IMR-90 (cell line): ENCODE data around the gene FSIP1. TPM values are rescaled to one million over a fixed set of nuclear protein-coding genes. Genes with fewer than 3 reads are reported as not detected.
A peak's percentile ranks its signal among the peaks of the same experiment; 100 is the strongest.

ENCODE experiments used
- ATAC-seq: fragments of 200-7000 bp; cut with Tn5 transposase; 2 replicates; pipeline ENCODE4 v1.9.1; 2020; ENCODE audit warnings: low read depth, mild to moderate bottlenecking, moderate library complexity
- BruUV-seq: library from RNA; stranded (reverse); fragments of 400-500 nt; replicated peaks from 2 replicates; lab custom pipeline; 2021; lab: Mats Ljungman, UMichigan
- CTCF ChIA-PET: fragments of 300-600 bp; formaldehyde crosslinking; extraction: SDS; loops from one replicate; lab custom pipeline; 2021; ENCODE audit warnings: antibody characterized with exemption; lab: Yijun Ruan, JAX
- POLR2A ChIA-PET: fragments of 300-600 bp; sonication (Branson Sonifier 250); formaldehyde crosslinking; loops from one replicate; lab custom pipeline; 2022; ENCODE audit warnings: antibody characterized with exemption; ENCODE audit not compliant: unreplicated experiment; lab: Charles Lee
- DNase-seq: peaks from one replicate; pipeline ENCODE4 v3.0.0; 2013
- H2AFZ ChIP-seq: replicated peaks from 2 replicates; pipeline ENCODE3; 2013; ENCODE audit warnings: low read length, mild to moderate bottlenecking; ENCODE audit not compliant: poor library complexity
- H2AK5ac ChIP-seq: 2 replicates; pipeline ENCODE4 v1.6.1; 2013; ENCODE audit warnings: low read depth, low read length, inconsistent platforms
- H2AK9ac ChIP-seq: replicated peaks from 2 replicates; pipeline ENCODE3; 2013; ENCODE audit warnings: mild to moderate bottlenecking, low read depth, low read length, moderate library complexity; ENCODE audit not compliant: poor library complexity
- H2BK120ac ChIP-seq: 2 replicates; pipeline ENCODE4 v1.6.1; 2013; ENCODE audit warnings: low read depth, low read length, inconsistent platforms
- H2BK15ac ChIP-seq: 3 replicates; pipeline ENCODE4 v1.6.1; 2013; ENCODE audit warnings: low read depth, low read length, inconsistent platforms
- H2BK20ac ChIP-seq: 2 replicates; pipeline ENCODE4 v1.6.1; 2013; ENCODE audit warnings: low read depth, mild to moderate bottlenecking, inconsistent platforms, low read length, moderate library complexity
- H2BK5ac ChIP-seq: 2 replicates; pipeline ENCODE4 v1.6.1; 2013; ENCODE audit warnings: mild to moderate bottlenecking, low read depth, low read length, inconsistent platforms; ENCODE audit not compliant: poor library complexity, severe bottlenecking
- H3K14ac ChIP-seq: replicated peaks from 2 replicates; pipeline ENCODE4 v1.6.1; 2013; ENCODE audit warnings: low read depth, low read length, inconsistent platforms
- H3K18ac ChIP-seq: 2 replicates; pipeline ENCODE4 v1.6.1; 2013; ENCODE audit warnings: low read depth, low read length, control low read depth
- H3K23ac ChIP-seq: 2 replicates; pipeline ENCODE4 v1.6.1; 2013; ENCODE audit warnings: low read depth, low read length, inconsistent platforms
- H3K27ac ChIP-seq: 2 replicates; pipeline ENCODE4 v1.5.1; 2013; ENCODE audit warnings: mild to moderate bottlenecking, control low read depth, low read length; ENCODE audit not compliant: insufficient read depth
- H3K27me3 ChIP-seq: 2 replicates; pipeline ENCODE4 v1.6.1; 2013; ENCODE audit warnings: low read length; ENCODE audit not compliant: control insufficient read depth, insufficient read depth
- H3K36me3 ChIP-seq: 2 replicates; pipeline ENCODE4 v1.6.1; 2013; ENCODE audit warnings: low read length, mixed read lengths; ENCODE audit not compliant: control insufficient read depth, insufficient read depth
- H3K4ac ChIP-seq: 2 replicates; pipeline ENCODE4 v1.6.1; 2013; ENCODE audit warnings: low read depth, low read length, inconsistent platforms
- H3K4me1 ChIP-seq: 2 replicates; pipeline ENCODE4 v1.6.1; 2013; ENCODE audit warnings: low read length, mixed read lengths; ENCODE audit not compliant: control insufficient read depth, insufficient read depth
- H3K4me2 ChIP-seq: 2 replicates; pipeline ENCODE4 v1.6.1; 2013; ENCODE audit warnings: low read depth, mild to moderate bottlenecking, control low read depth, low read length, moderate library complexity
- H3K4me3 ChIP-seq: 2 replicates; pipeline ENCODE4 v1.5.1; 2013; ENCODE audit warnings: low read depth, mild to moderate bottlenecking, control low read depth, low read length, moderate library complexity; ENCODE audit not compliant: insufficient read depth
- H3K56ac ChIP-seq: 2 replicates; pipeline ENCODE4 v1.6.1; 2013; ENCODE audit warnings: low read length, inconsistent platforms; ENCODE audit not compliant: insufficient read depth; ENCODE audit errors: extremely low read depth
- H3K79me1 ChIP-seq, 2 experiments: 2 replicates each; pipeline ENCODE4 v1.6.1; 2013; ENCODE audit warnings: low read length in 2 of 2, inconsistent platforms in 1 of 2, low read depth in 1 of 2
- H3K9ac ChIP-seq: 2 replicates; pipeline ENCODE4 v1.6.1; 2013; ENCODE audit warnings: low read depth, low read length, control low read depth
- H3K9me1 ChIP-seq: 2 replicates; pipeline ENCODE4 v1.6.1; 2013; ENCODE audit warnings: low read length, inconsistent platforms; ENCODE audit not compliant: insufficient read depth
- H3K9me3 ChIP-seq: 2 replicates; pipeline ENCODE4 v1.6.1; 2013; ENCODE audit warnings: low read length; ENCODE audit not compliant: control insufficient read depth, insufficient read depth
- H4K20me1 ChIP-seq: 2 replicates; pipeline ENCODE4 v1.6.1; 2013; ENCODE audit warnings: low read length, inconsistent platforms; ENCODE audit not compliant: insufficient read depth
- H4K5ac ChIP-seq: 2 replicates; pipeline ENCODE4 v1.6.1; 2013; ENCODE audit warnings: mild to moderate bottlenecking, low read depth, low read length, control low read depth
- H4K8ac ChIP-seq, 2 experiments: 2 replicates each; pipeline ENCODE4 v1.6.1; 2013; ENCODE audit warnings: low read depth in 2 of 2, low read length in 2 of 2, control low read depth in 1 of 2, inconsistent platforms in 1 of 2
- H4K91ac ChIP-seq: 2 replicates; pipeline ENCODE4 v1.6.1; 2013; ENCODE audit warnings: low read depth, low read length, inconsistent platforms; ENCODE audit not compliant: insufficient read depth
- BHLHE40 ChIP-seq: fragments of 150-350 bp; IDR thresholded peaks from 2 replicates; pipeline ENCODE4 v1.6.1; 2016; ENCODE audit warnings: mild to moderate bottlenecking, low read depth, low read length
- CEBPB ChIP-seq: IDR thresholded peaks from 2 replicates; pipeline ENCODE4 v1.6.1; 2012; ENCODE audit warnings: low read depth, low read length, improper control_type of control experiment
- CHD1 ChIP-seq: IDR thresholded peaks from 2 replicates; pipeline ENCODE4 v1.6.1; 2012; ENCODE audit warnings: low read depth, low read length, improper control_type of control experiment
- CTCF ChIP-seq: conservative IDR thresholded peaks from 2 replicates; pipeline ENCODE4 v1.5.1; 2012; ENCODE audit warnings: mild to moderate bottlenecking, low read depth, low read length, improper control_type of control experiment
- ELK1 ChIP-seq: fragments of 150-350 bp; IDR thresholded peaks from 2 replicates; pipeline ENCODE4 v1.6.1; 2016; ENCODE audit warnings: low read depth, mild to moderate bottlenecking, low read length, moderate library complexity, borderline replicate concordance
- FOS ChIP-seq: fragments of 150-350 bp; IDR thresholded peaks from 2 replicates; pipeline ENCODE4 v1.6.1; 2016; ENCODE audit warnings: low read depth, low read length
- MAFK ChIP-seq: IDR thresholded peaks from 2 replicates; pipeline ENCODE4 v1.6.1; 2012; ENCODE audit warnings: low read depth, low read length, improper control_type of control experiment
- MAZ ChIP-seq: IDR thresholded peaks from 2 replicates; pipeline ENCODE4 v1.6.1; 2012; ENCODE audit warnings: low read depth, mild to moderate bottlenecking, low read length, improper control_type of control experiment, moderate library complexity, borderline replicate concordance
- MXI1 ChIP-seq: IDR thresholded peaks from 2 replicates; pipeline ENCODE4 v1.6.1; 2012; ENCODE audit warnings: low read depth, mild to moderate bottlenecking, low read length, moderate library complexity, borderline replicate concordance
- NFE2L2 ChIP-seq: fragments of 150-350 bp; IDR thresholded peaks from 2 replicates; pipeline ENCODE4 v1.6.1; 2016; ENCODE audit warnings: low read depth, mild to moderate bottlenecking, low read length
- POLR2A ChIP-seq: IDR thresholded peaks from 2 replicates; pipeline ENCODE4 v1.6.1; 2012; ENCODE audit warnings: mild to moderate bottlenecking, low read depth, low read length
- RCOR1 ChIP-seq: IDR thresholded peaks from 2 replicates; pipeline ENCODE4 v1.6.1; 2012; ENCODE audit warnings: mild to moderate bottlenecking, low read length, improper control_type of control experiment; ENCODE audit not compliant: insufficient replicate concordance
- RFX5 ChIP-seq: IDR thresholded peaks from 2 replicates; pipeline ENCODE4 v1.8.0; 2012; ENCODE audit warnings: low read depth, mild to moderate bottlenecking, low read length, moderate library complexity
- SMC3 ChIP-seq: fragments of 150-350 bp; IDR thresholded peaks from 2 replicates; pipeline ENCODE4 v1.6.1; 2016; ENCODE audit warnings: low read depth, mild to moderate bottlenecking, antibody characterized with exemption, low read length, moderate library complexity
- USF2 ChIP-seq: fragments of 150-350 bp; IDR thresholded peaks from 2 replicates; pipeline ENCODE4 v1.6.1; 2017; ENCODE audit warnings: mild to moderate bottlenecking, antibody characterized with exemption, low read length, low read depth
- WGBS, 2 experiments: methylation state at CpG; one replicate each; pipeline versions ENCODE4 v1.1.5 to v1.1.7; 2013; ENCODE audit warnings: missing lambda C conversion rate in 2 of 2; ENCODE audit not compliant: insufficient read length in 1 of 2; ENCODE audit errors: extremely low coverage in 2 of 2; 5-methylcytosine and 5-hydroxymethylcytosine counted together
- dilution Hi-C: fragments of 300-500 bp; cut with HindIII; formaldehyde crosslinking; loops from one replicate; pipeline ENCODE4 v1.14.3; 2018; ENCODE audit warnings: low sequenced_read_pairs; ENCODE audit not compliant: unreplicated experiment
- in situ Hi-C: fragments of 300-500 bp; cut with MboI; formaldehyde crosslinking; loops from 3 replicates; pipeline ENCODE4 v1.14.3; 2019; ENCODE audit warnings: low sequenced_read_pairs, inconsistent platforms, mixed read lengths
- intact Hi-C: fragments of 100-400 bp; cut with micrococcal nuclease; formaldehyde crosslinking; loops from 2 replicates; pipeline ENCODE4 v1.10.0; 2022
- polyA plus RNA-seq, 3 experiments: library from polyadenylated mRNA; depleted of rRNA; stranded (reverse); fragments of >200 nt; gene quantifications; 2 replicates each; pipeline ENCODE4 v1.2.3, GENCODE V29; 2012; ENCODE audit warnings: low replicate concordance in 1 of 3
- total RNA-seq: library from RNA; depleted of rRNA; stranded (reverse); fragments of >200 nt; gene quantifications from 2 replicates; pipeline ENCODE4 v1.2.3, GENCODE V29; 2012

FSIP1 gene
- total and polyA plus RNA-seq, 2 of the 4 experiments (the other 2 are of a cell fraction) = 0.10 to 0.18 TPM

- Histone ChIP-seq H3K56ac (no peak overlapping the region), H4K5ac (no peak overlapping the region), H3K4me1 (peaks cover 15% of the 10 kb centered on the region), H4K8ac (peak overlapping the region in 1 of 2 experiments; percentile 62; a peak in 1 of 4 replicates), H2AK9ac (no peak overlapping the region), H3K9me3 (no peaks in the 10 kb centered on the region), H3K36me3 (no peaks in the 10 kb centered on the region; the same call in 1 of the 2 replicates), H3K18ac (peak overlapping the region; percentile 93; the same call in 1 of the 2 replicates), H3K14ac (0 out of 2 replicates have a peak overlapping the region, but pooled peaks have one; percentile 4), H3K27ac (no peak overlapping the region), H2BK20ac (0 out of 2 replicates have a peak overlapping the region, but pooled peaks have one; percentile 11), H3K4me3 (no peak overlapping the region), H3K9me1 (peaks cover 27% of the 10 kb centered on the region), H3K23ac (0 out of 2 replicates have a peak overlapping the region, but pooled peaks have one; percentile 35), H4K91ac (no peak overlapping the region), H2AK5ac (no peak overlapping the region), H3K4me2 (no peak overlapping the region), H3K27me3 (no peaks in the 10 kb centered on the region), H3K4ac (no peak overlapping the region), H4K20me1 (peaks cover 4% of the 10 kb centered on the region; the same call in 1 of the 2 replicates), H3K9ac (no peak overlapping the region), H2BK120ac (no peak overlapping the region), H2BK5ac (peak overlapping the region; percentile 65), H2AFZ (no peak overlapping the region), H3K79me1 (peaks cover 16 to 53% of the 10 kb centered on the region in 2 experiments), H2BK15ac (no peak overlapping the region)
- POLR2A ChIA-PET = no interaction called here
- BruUV-seq = no TSS peak
- dilution Hi-C loops (no loop called here), intact Hi-C loops (loop anchor here (5.0 kb wide), 1 partner anchor 39 kb away; no protein-coding TSS in a partner anchor), in situ Hi-C loops (no loop called here)
- ATAC-seq (no peak), DNase-seq (peak; percentile 41)
- CTCF ChIA-PET = no interaction called here
- TF ChIP-seq MAFK (no peak), RFX5 (no peak), MAZ (no peak), ELK1 (no peak), CHD1 (no peak), MXI1 (no peak), CTCF (no peak), FOS (no peak), USF2 (no peak), SMC3 (no peak), RCOR1 (no peak), NFE2L2 (no peak), CEBPB (no peak), POLR2A (no peak), BHLHE40 (no peak)
- WGBS, 2 experiments = no CpG with 5 or more reads among the region's 4 CpGs
Observed at GRCh38 chr15:39792844-39793335, 10.2 kb upstream of the FSIP1 start.
